ENCODE results near the gene NEDD4.

GRCh38 chr15:55942332-55942731 is 51.1 kb downstream of the NEDD4 start:
- TF ChIP-seq EZH2 (IDR thresholded peaks at IDR 0.05; ENCODE audit: low read length) (no peak), CTCF (optimal IDR thresholded peaks at IDR 0.05 in 1 of 3, IDR thresholded peaks at IDR 0.05 in 1 of 3, conservative IDR thresholded peaks at IDR 0.05 in 1 of 3; ENCODE audit: extremely low read depth in 1 of 3, insufficient read depth in 2 of 3, low read length in 3 of 3) (no peak)

Data from keratinocyte (primary cell).